Spleen (tissue), 11 donors: ENCODE results near the gene OGFOD3. TPM values are rescaled to one million over a fixed set of nuclear protein-coding genes. Genes with fewer than 3 reads are reported as not detected.

Source experiments
- DNase-seq: peaks from one replicate; pipeline ENCODE4 v3.0.0-alpha.2; 2020
- H3K27ac ChIP-seq, 8 donors: fragments of 200-600 bp; sonication (generic) in 7 of 8; 1 replicate in 4 of 8; 2 replicates in 4 of 8; pipeline versions ENCODE4 v1.5.0 to v1.8.0; 2016 to 2021; ENCODE audit warnings: inconsistent platforms in 4 of 8, mild to moderate bottlenecking in 4 of 8, moderate library complexity in 1 of 8
- H3K27me3 ChIP-seq, 7 donors: fragments of 200-600 bp; sonication (generic) in 6 of 7; replicated peaks in 1 of 7; 1 replicate in 4 of 7; 2 replicates in 3 of 7; pipeline versions ENCODE4 v1.5.0 to v1.8.0; 2016 to 2021; ENCODE audit warnings: inconsistent platforms in 3 of 7, mild to moderate bottlenecking in 1 of 7
- H3K36me3 ChIP-seq, 6 donors: fragments of 200-600 bp; sonication (generic) in 5 of 6; 1 replicate in 4 of 6; 2 replicates in 2 of 6; pipeline versions ENCODE4 v1.5.0 to v1.8.0; 2016 to 2021; ENCODE audit warnings: inconsistent platforms in 2 of 6
- H3K4me1 ChIP-seq, 6 donors: fragments of 200-600 bp; sonication (generic) in 5 of 6; 1 replicate in 3 of 6; 2 replicates in 3 of 6; pipeline versions ENCODE4 v1.5.0 to v1.8.0; 2016 to 2021; ENCODE audit warnings: inconsistent platforms in 3 of 6
- H3K4me3 ChIP-seq, 8 donors: fragments of 200-600 bp; sonication (generic) in 7 of 8; 1 replicate in 4 of 8; 2 replicates in 4 of 8; pipeline versions ENCODE4 v1.5.0 to v1.8.0; 2016 to 2021; ENCODE audit warnings: inconsistent platforms in 4 of 8, mild to moderate bottlenecking in 4 of 8, moderate library complexity in 2 of 8
- H3K9me3 ChIP-seq, 8 donors: fragments of 200-600 bp; sonication (generic) in 7 of 8; 1 replicate in 4 of 8; 2 replicates in 4 of 8; pipeline versions ENCODE4 v1.5.0 to v1.8.0; 2016 to 2021; ENCODE audit warnings: inconsistent platforms in 4 of 8
- POLR2A ChIP-seq, 3 donors: fragments of 450-650 bp; IDR thresholded peaks; one replicate each; pipeline ENCODE4 v1.5.1; 2017; ENCODE audit warnings: antibody characterized with exemption in 3 of 3, mild to moderate bottlenecking in 1 of 3
- POLR2AphosphoS5 ChIP-seq, 3 donors: sonication (generic); formaldehyde crosslinking; IDR thresholded peaks; one replicate each; pipeline ENCODE4 v1.5.1; 2017; ENCODE audit warnings: antibody characterized with exemption in 3 of 3
- WGBS, 5 donors: extraction: QIAGEN DNeasy Blood & Tissue Kit in 3 of 5; methylation state at CpG; one replicate each; pipeline versions ENCODE4 v1.1.5 to v1.1.7; 2013 to 2018; 5-methylcytosine and 5-hydroxymethylcytosine counted together
- intact Hi-C: fragments of 100-400 bp; cut with DNase I; formaldehyde crosslinking; loops from one replicate; pipeline ENCODE4 v1.15.0; 2023; ENCODE audit warnings: low total_unique reads
- polyA plus RNA-seq, 3 donors: library from polyadenylated mRNA; stranded (reverse); fragments of 200-250 nt; gene quantifications; one replicate each; pipeline ENCODE4 v1.2.1, GENCODE V29; 2013
- total RNA-seq, 7 donors: library from RNA; depleted of rRNA in 3 of 7; stranded (reverse); fragments of >200 nt in 3 of 7; fragmentation: NEBNext Ultra II Directional in 4 of 7; extraction: Animal tissue kit (Norgen Biotek cat#: 25700) in 4 of 7; gene quantifications; one replicate each; pipeline versions ENCODE4 v1.1.0 to v1.2.1, GENCODE V29; 2016 to 2021
- TF ChIP-seq, protein P1 (sequence below), 11 experiments: fragments of 200-600 bp in 7 of 11; fragments of 450-650 bp in 4 of 11; sonication (generic) in 4 of 11; IDR thresholded peaks in 8 of 11; conservative IDR thresholded peaks in 3 of 11; 1 replicate in 7 of 11; 2 replicates in 4 of 11; pipeline versions ENCODE4 v1.4.0 to v1.8.0; 2016 to 2021; ENCODE audit warnings: antibody characterized with exemption in 11 of 11, inconsistent platforms in 4 of 11, mild to moderate bottlenecking in 1 of 11
- donor health status: healthy with polysubstance abuse.
- donor health status: DM: no; HTN: no; CAD: no; lungs with moderate emphysema.
- donor health status: DM: no; HTN: no; CAD: no.
- donor health status: Bipolar disorder and iron deficiency.
- donor health status: healthy.
- donor health status: DM: no; HTN: no; CAD: no.
- donor health status: DM: yes; HTN: yes; CAD: no.

OGFOD3 gene
- total and polyA plus RNA-seq, 10 donors = 10.3 to 28.1 (median 21.8) TPM

- peaks cover 0 to 60% (median 7%) of the 10 kb centered on the region in 7 donors for H3K27me3 ChIP-seq
- peak; percentile 73 for DNase-seq
- H3K4me1 ChIP-seq = peaks cover 2 to 11% (median 3%) of the 10 kb centered on the region in 6 donors
- H3K9me3 ChIP-seq = no peaks in the 10 kb centered on the region
- intact Hi-C loops = no loop called here
- no peak overlapping the region for H3K27ac ChIP-seq
- TF ChIP-seq POLR2AphosphoS5 (IDR thresholded peaks at IDR 0.05) (no peak), POLR2A (IDR thresholded peaks at IDR 0.05) (no peak)
- TF ChIP-seq, protein P1, sequence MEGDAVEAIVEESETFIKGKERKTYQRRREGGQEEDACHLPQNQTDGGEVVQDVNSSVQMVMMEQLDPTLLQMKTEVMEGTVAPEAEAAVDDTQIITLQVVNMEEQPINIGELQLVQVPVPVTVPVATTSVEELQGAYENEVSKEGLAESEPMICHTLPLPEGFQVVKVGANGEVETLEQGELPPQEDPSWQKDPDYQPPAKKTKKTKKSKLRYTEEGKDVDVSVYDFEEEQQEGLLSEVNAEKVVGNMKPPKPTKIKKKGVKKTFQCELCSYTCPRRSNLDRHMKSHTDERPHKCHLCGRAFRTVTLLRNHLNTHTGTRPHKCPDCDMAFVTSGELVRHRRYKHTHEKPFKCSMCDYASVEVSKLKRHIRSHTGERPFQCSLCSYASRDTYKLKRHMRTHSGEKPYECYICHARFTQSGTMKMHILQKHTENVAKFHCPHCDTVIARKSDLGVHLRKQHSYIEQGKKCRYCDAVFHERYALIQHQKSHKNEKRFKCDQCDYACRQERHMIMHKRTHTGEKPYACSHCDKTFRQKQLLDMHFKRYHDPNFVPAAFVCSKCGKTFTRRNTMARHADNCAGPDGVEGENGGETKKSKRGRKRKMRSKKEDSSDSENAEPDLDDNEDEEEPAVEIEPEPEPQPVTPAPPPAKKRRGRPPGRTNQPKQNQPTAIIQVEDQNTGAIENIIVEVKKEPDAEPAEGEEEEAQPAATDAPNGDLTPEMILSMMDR (IDR thresholded peaks at IDR 0.05 in 8 of 11, conservative IDR thresholded peaks at IDR 0.05 in 3 of 11) = no peak
- 59 to 73% (median 68%) methylated on average over 19 to 20 of the region's 20 CpGs for WGBS, 5 donors
- H3K4me3 ChIP-seq = no peak overlapping the region
- no peaks in the 10 kb centered on the region for H3K36me3 ChIP-seq
Measured at GRCh38 chr17:82356845-82357355, 61.5 kb downstream of the OGFOD3 start.

GRCh38 chr17:82355770-82356427 lies 62.5 kb downstream of the OGFOD3 start:
- Histone ChIP-seq H3K27ac (no peak overlapping the region), H3K4me3 (no peak overlapping the region), H3K9me3 (no peaks in the 10 kb centered on the region), H3K36me3 (no peaks in the 10 kb centered on the region), H3K4me1 (peaks cover 3 to 19% (median 6%) of the 10 kb centered on the region in 6 donors), H3K27me3 (peaks cover 0 to 68% (median 7%) of the 10 kb centered on the region in 7 donors)
- intact Hi-C loops = no loop called here
- 68 to 100% (median 79%) methylated on average over 4 to 11 of the region's 11 CpGs for WGBS, 5 donors
- DNase-seq = no peak
- TF ChIP-seq POLR2A (IDR thresholded peaks at IDR 0.05) (no peak), POLR2AphosphoS5 (IDR thresholded peaks at IDR 0.05) (no peak)
- TF ChIP-seq, protein P1 (IDR thresholded peaks at IDR 0.05 in 8 of 11, conservative IDR thresholded peaks at IDR 0.05 in 3 of 11) = no peak

GRCh38 chr17:82354804-82355308 lies 63.5 kb downstream of the OGFOD3 start:
- no peaks in the 10 kb centered on the region for H3K9me3 ChIP-seq
- DNase-seq = no peak
- intact Hi-C loops = loop anchor here (5.0 kb wide), 1 partner anchor 197 kb away; no protein-coding TSS in a partner anchor
- peaks cover 0 to 79% (median 7%) of the 10 kb centered on the region in 7 donors for H3K27me3 ChIP-seq
- peaks cover 3 to 19% (median 6%) of the 10 kb centered on the region in 6 donors for H3K4me1 ChIP-seq
- 84 to 90% (median 88%) methylated on average over 7 of the region's 7 CpGs for WGBS, 5 donors
- H3K4me3 ChIP-seq = no peak overlapping the region
- no peak overlapping the region for H3K27ac ChIP-seq
- TF ChIP-seq, protein P1 (IDR thresholded peaks at IDR 0.05 in 8 of 11, conservative IDR thresholded peaks at IDR 0.05 in 3 of 11) = no peak
- TF ChIP-seq POLR2A (IDR thresholded peaks at IDR 0.05) = no peak
- no peak for TF ChIP-seq POLR2AphosphoS5 (IDR thresholded peaks at IDR 0.05)
- no peaks in the 10 kb centered on the region for H3K36me3 ChIP-seq

- Histone ChIP-seq H3K9me3 (no peaks in the 10 kb centered on the region), H3K27me3 (peaks cover 0 to 79% (median 7%) of the 10 kb centered on the region in 7 donors), H3K27ac (no peak overlapping the region), H3K4me1 (peaks cover 3 to 21% (median 6%) of the 10 kb centered on the region in 6 donors), H3K36me3 (no peaks in the 10 kb centered on the region), H3K4me3 (no peak overlapping the region)
- DNase-seq = no peak
- WGBS, 5 donors = 82 to 89% (median 84%) methylated on average over 4 to 8 of the region's 8 CpGs; no CpG with 5 or more reads in 1 of the 5 donors
- TF ChIP-seq, protein P1 (IDR thresholded peaks at IDR 0.05 in 8 of 11, conservative IDR thresholded peaks at IDR 0.05 in 3 of 11) = no peak
- TF ChIP-seq POLR2AphosphoS5 (IDR thresholded peaks at IDR 0.05) = no peak
- no peak for TF ChIP-seq POLR2A (IDR thresholded peaks at IDR 0.05)
- intact Hi-C loops = loop anchor here (5.0 kb wide), 1 partner anchor 199 kb away; no protein-coding TSS in a partner anchor
Measured at GRCh38 chr17:82353484-82353883, 64.9 kb downstream of the OGFOD3 start.
